ENCODE measurements around the gene JOSD2.

Gene JOSD2

GRCh38 chr19:50536662-50537305 lies 25.8 kb upstream of the JOSD2 start:
- no peak for TF ChIP-seq POLR2AphosphoS5 (IDR thresholded peaks at IDR 0.05; ENCODE audit: low read depth, low read length)
- no peak for TF ChIP-seq TAF1 (IDR thresholded peaks at IDR 0.05; ENCODE audit: borderline replicate concordance, insufficient read depth, low read length)
- no peak for TF ChIP-seq FOXP2 (optimal IDR thresholded peaks at IDR 0.05; ENCODE audit: borderline replicate concordance, extremely low read depth, extremely low read length, insufficient read depth)
- TF ChIP-seq, protein P1, sequence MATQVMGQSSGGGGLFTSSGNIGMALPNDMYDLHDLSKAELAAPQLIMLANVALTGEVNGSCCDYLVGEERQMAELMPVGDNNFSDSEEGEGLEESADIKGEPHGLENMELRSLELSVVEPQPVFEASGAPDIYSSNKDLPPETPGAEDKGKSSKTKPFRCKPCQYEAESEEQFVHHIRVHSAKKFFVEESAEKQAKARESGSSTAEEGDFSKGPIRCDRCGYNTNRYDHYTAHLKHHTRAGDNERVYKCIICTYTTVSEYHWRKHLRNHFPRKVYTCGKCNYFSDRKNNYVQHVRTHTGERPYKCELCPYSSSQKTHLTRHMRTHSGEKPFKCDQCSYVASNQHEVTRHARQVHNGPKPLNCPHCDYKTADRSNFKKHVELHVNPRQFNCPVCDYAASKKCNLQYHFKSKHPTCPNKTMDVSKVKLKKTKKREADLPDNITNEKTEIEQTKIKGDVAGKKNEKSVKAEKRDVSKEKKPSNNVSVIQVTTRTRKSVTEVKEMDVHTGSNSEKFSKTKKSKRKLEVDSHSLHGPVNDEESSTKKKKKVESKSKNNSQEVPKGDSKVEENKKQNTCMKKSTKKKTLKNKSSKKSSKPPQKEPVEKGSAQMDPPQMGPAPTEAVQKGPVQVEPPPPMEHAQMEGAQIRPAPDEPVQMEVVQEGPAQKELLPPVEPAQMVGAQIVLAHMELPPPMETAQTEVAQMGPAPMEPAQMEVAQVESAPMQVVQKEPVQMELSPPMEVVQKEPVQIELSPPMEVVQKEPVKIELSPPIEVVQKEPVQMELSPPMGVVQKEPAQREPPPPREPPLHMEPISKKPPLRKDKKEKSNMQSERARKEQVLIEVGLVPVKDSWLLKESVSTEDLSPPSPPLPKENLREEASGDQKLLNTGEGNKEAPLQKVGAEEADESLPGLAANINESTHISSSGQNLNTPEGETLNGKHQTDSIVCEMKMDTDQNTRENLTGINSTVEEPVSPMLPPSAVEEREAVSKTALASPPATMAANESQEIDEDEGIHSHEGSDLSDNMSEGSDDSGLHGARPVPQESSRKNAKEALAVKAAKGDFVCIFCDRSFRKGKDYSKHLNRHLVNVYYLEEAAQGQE (IDR thresholded peaks at IDR 0.05; ENCODE audit: insufficient read depth in 1 of 2, low read depth in 2 of 2, low read length in 2 of 2): no peak
- TF ChIP-seq SIN3A (IDR thresholded peaks at IDR 0.05; ENCODE audit: borderline replicate concordance, insufficient read depth, low read length): no peak

- no peak for TF ChIP-seq FOXP2 (optimal IDR thresholded peaks at IDR 0.05; ENCODE audit: borderline replicate concordance, extremely low read depth, extremely low read length, insufficient read depth)
- TF ChIP-seq POLR2AphosphoS5 (IDR thresholded peaks at IDR 0.05; ENCODE audit: low read depth, low read length): no peak
- no peak for TF ChIP-seq TAF1 (IDR thresholded peaks at IDR 0.05; ENCODE audit: borderline replicate concordance, insufficient read depth, low read length)
- TF ChIP-seq, protein P1 (IDR thresholded peaks at IDR 0.05; ENCODE audit: insufficient read depth in 1 of 2, low read depth in 2 of 2, low read length in 2 of 2): no peak
- no peak for TF ChIP-seq SIN3A (IDR thresholded peaks at IDR 0.05; ENCODE audit: borderline replicate concordance, insufficient read depth, low read length)
Measured at GRCh38 chr19:50535672-50536187, 24.7 kb upstream of the JOSD2 start.

- no peak for TF ChIP-seq SIN3A (IDR thresholded peaks at IDR 0.05; ENCODE audit: borderline replicate concordance, insufficient read depth, low read length)
Measured at GRCh38 chr19:50534478-50534877, 23.5 kb upstream of the JOSD2 start.

GRCh38 chr19:50532952-50533351 lies 22.0 kb upstream of the JOSD2 start:
- no peak for TF ChIP-seq TAF1 (IDR thresholded peaks at IDR 0.05; ENCODE audit: borderline replicate concordance, insufficient read depth, low read length)
- no peak for TF ChIP-seq FOXP2 (optimal IDR thresholded peaks at IDR 0.05; ENCODE audit: borderline replicate concordance, extremely low read depth, extremely low read length, insufficient read depth)
- TF ChIP-seq POLR2AphosphoS5 (IDR thresholded peaks at IDR 0.05; ENCODE audit: low read depth, low read length): no peak
- TF ChIP-seq SIN3A (IDR thresholded peaks at IDR 0.05; ENCODE audit: borderline replicate concordance, insufficient read depth, low read length): no peak
- TF ChIP-seq, protein P1 (IDR thresholded peaks at IDR 0.05; ENCODE audit: insufficient read depth in 1 of 2, low read depth in 2 of 2, low read length in 2 of 2): no peak

DNA sequence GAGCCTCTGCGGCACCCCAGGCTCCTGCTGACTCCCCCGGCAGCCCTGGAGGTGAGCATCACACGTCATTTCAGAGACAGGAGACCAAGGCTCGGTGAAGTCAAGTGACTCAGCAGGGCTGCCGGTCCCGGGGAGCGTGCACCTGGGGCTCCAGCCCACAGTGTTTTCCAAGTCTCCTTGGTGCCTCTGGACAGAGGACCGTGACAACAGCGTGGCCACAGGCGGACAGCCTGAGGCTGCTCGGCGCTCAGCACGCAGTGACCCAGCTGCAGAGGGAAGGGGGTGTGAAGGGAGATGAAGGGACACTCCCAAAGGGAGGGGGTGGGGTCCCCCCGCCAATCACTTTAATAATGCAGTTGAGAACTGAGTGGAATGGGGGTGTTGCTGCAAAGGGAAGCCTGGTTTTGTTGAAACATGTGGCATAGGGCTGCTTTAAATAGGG lies 20.2 kb upstream of the JOSD2 start:
- TF ChIP-seq, protein P1 (IDR thresholded peaks at IDR 0.05; ENCODE audit: insufficient read depth in 1 of 2, low read depth in 2 of 2, low read length in 2 of 2): no peak
- TF ChIP-seq FOXP2 (optimal IDR thresholded peaks at IDR 0.05; ENCODE audit: borderline replicate concordance, extremely low read depth, extremely low read length, insufficient read depth) (no peak), POLR2AphosphoS5 (IDR thresholded peaks at IDR 0.05; ENCODE audit: low read depth, low read length) (no peak), TAF1 (IDR thresholded peaks at IDR 0.05; ENCODE audit: borderline replicate concordance, insufficient read depth, low read length) (no peak)
